Measurements from ENCODE around the gene HOXB1. TPM values are rescaled to one million over a fixed set of nuclear protein-coding genes. Genes with fewer than 3 reads are reported as not detected.

Gene HOXB1
- total RNA-seq, 2 experiments from 2014 or later = not detected

GRCh38 chr17:48499248-48499647 lies 31.6 kb downstream of the HOXB1 start:
- Mint-ChIP-seq H3K4me3 (no peak overlapping the region), H3K9me3 (no peaks in the 10 kb centered on the region), H3K4me1 (no peaks in the 10 kb centered on the region), H3K27me3 (peaks cover 70% of the 10 kb centered on the region), H3K36me3 (ENCODE audit: low read depth) (no peaks in the 10 kb centered on the region), H3K27ac (no peak overlapping the region)
- CTCF ChIA-PET = interaction anchor here (1.2 kb wide), 1 partner anchor 14 kb away, joined by 4 read pairs; no protein-coding TSS in a partner anchor
- POLR2A ChIA-PET = no interaction called here
- no peak for DNase-seq

- H3K4me3 Mint-ChIP-seq = no peak overlapping the region
- no peaks in the 10 kb centered on the region for H3K4me1 Mint-ChIP-seq
- ChIA-PET POLR2A (no interaction called here), CTCF (interaction anchor here (1.2 kb wide), 1 partner anchor 15 kb away, joined by 4 read pairs; no protein-coding TSS in a partner anchor)
- DNase-seq = no peak
- H3K27me3 Mint-ChIP-seq = peaks cover 72% of the 10 kb centered on the region
- no peaks in the 10 kb centered on the region for H3K36me3 Mint-ChIP-seq (ENCODE audit: low read depth)
- H3K27ac Mint-ChIP-seq = no peak overlapping the region
- no peaks in the 10 kb centered on the region for H3K9me3 Mint-ChIP-seq
Observed at GRCh38 chr17:48498164-48498850, 32.5 kb downstream of the HOXB1 start.

DNA sequence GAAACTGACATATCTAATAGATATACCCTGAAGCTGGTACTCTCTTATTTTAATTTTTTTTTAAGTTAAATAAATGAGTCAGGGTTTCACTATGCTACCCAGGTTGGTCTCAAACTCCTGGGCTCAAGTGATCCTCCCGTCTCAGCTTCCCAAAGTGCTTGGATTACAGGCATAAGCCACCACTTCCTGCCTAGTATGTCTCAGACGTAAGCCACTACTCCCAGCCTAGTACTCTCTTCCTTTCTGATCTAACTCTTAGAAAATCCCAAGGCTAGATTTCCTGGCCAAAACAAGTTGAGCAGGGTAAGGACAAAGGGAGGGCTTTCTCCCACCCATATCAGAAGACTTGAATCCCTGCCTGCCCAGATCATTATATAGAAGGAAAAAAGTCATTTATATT lies 33.7 kb downstream of the HOXB1 start:
- CTCF ChIA-PET = interaction anchor here (0.7 to 0.9 kb wide), 2 partner anchors 20 to 85 kb away, joined by 3 read pairs; no protein-coding TSS in a partner anchor

DNA sequence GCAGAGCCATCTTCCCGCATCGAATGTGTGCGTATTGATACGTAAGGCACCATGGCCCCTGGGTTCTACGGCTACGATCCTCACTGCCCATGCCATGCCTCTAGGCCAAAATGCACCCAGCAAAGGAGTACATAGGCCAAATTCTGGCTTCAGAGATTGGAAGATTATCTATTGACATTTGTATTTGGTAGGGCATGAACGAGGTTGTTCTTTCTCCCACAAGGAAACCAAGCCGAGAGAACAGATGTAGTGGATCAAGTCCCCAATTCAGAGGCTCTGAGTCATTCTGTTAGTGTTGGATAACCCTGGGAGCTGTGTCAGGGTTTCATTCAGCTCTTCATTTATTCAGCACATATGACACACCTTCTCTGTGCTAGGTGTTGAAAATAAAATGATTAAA lies 36.5 kb downstream of the HOXB1 start:
- Mint-ChIP-seq H3K27me3 (peaks cover 49% of the 10 kb centered on the region), H3K27ac (no peak overlapping the region), H3K36me3 (ENCODE audit: low read depth) (no peaks in the 10 kb centered on the region), H3K9me3 (no peaks in the 10 kb centered on the region), H3K4me1 (peaks cover 21% of the 10 kb centered on the region), H3K4me3 (no peak overlapping the region)
- DNase-seq = no peak
- POLR2A ChIA-PET = no interaction called here
- CTCF ChIA-PET = interaction anchor here (1.2 to 1.9 kb wide), 3 partner anchors 17 to 98 kb away, joined by 3 to 7 read pairs (median 3); no protein-coding TSS in a partner anchor

More for the DNA sequence above, 33.7 kb downstream of the HOXB1 start:
- no peak for DNase-seq
- Mint-ChIP-seq H3K4me1 (peaks cover 7% of the 10 kb centered on the region), H3K36me3 (ENCODE audit: low read depth) (no peaks in the 10 kb centered on the region), H3K27me3 (peaks cover 64% of the 10 kb centered on the region), H3K9me3 (no peaks in the 10 kb centered on the region), H3K4me3 (no peak overlapping the region), H3K27ac (no peak overlapping the region)
- POLR2A ChIA-PET = no interaction called here

DNA sequence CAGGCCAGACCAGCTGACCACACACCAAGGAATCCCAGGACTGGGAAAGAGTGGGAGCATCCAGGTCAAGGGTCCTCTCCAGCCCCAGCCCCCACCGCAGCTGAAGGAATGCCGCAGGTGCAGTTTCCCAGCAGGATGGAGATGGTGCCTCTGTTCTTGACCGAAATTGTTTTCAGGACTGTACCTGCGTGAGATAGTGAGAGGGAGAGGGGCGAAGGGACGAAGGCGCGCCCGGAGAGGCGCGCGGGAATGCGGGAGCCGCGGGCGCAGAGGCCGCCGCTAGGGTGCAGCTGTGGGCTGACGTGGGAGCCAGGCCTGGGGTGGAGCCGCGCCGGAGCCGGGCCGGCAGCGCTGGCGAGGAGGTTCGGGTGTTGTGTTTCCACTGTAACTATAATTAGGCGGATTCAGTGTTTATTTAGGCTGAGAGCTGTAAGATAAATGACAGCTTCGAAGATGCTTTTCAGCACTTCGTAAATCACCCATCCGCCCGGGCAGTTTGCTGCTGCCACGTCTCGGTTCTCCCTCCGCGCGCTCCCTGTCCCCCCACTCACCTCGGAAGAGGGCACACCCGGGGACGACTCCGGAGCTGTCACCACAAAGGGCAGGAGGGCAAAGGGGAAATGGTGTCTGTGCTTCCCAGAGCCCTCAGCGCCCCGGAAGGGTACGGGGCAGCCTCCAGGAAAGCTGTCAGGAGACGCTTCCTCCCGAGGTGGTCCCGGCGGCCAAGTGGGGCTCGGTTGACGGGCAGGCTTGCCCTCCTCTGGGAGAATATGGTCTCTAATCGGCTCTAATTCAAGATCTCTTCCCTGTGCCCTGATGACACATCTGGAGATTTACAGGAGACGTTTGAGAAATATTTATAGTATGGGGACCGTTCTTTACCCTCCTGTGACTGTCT lies 38.2 kb downstream of the HOXB1 start:
- CTCF ChIA-PET = interaction anchor here (0.8 to 2.5 kb wide), 15 partner anchors 9 to 156 kb away, joined by 3 to 9 read pairs (median 4); partner anchors contain the start of gene HOXB5
- POLR2A ChIA-PET = no interaction called here

GRCh38 chr17:48491527-48492273 lies 39.1 kb downstream of the HOXB1 start:
- Mint-ChIP-seq H3K27ac (no peak overlapping the region), H3K36me3 (ENCODE audit: low read depth) (no peaks in the 10 kb centered on the region), H3K4me3 (peak overlapping the region; percentile 39), H3K27me3 (peaks cover 33% of the 10 kb centered on the region), H3K9me3 (no peaks in the 10 kb centered on the region), H3K4me1 (peaks cover 32% of the 10 kb centered on the region)
- POLR2A ChIA-PET = no interaction called here
- CTCF ChIA-PET = interaction anchor here (0.6 to 2.5 kb wide), 11 partner anchors 8 to 156 kb away, joined by 3 to 9 read pairs (median 5); partner anchors contain the start of gene HOXB5
- no peak for DNase-seq

More for the DNA sequence above, 38.2 kb downstream of the HOXB1 start:
- DNase-seq = peak; percentile 64
- Mint-ChIP-seq H3K36me3 (ENCODE audit: low read depth) (no peaks in the 10 kb centered on the region), H3K27me3 (peaks cover 38% of the 10 kb centered on the region), H3K9me3 (no peaks in the 10 kb centered on the region), H3K4me1 (peaks cover 32% of the 10 kb centered on the region), H3K4me3 (peak overlapping the region; percentile 37), H3K27ac (peak overlapping the region; percentile 56)

GRCh38 chr17:48490451-48490892 lies 40.3 kb downstream of the HOXB1 start:
- H3K27me3 Mint-ChIP-seq = peaks cover 31% of the 10 kb centered on the region
- no peaks in the 10 kb centered on the region for H3K9me3 Mint-ChIP-seq
- CTCF ChIA-PET = no interaction called here
- H3K4me1 Mint-ChIP-seq = peaks cover 34% of the 10 kb centered on the region
- no peak for DNase-seq
- H3K27ac Mint-ChIP-seq = no peak overlapping the region
- POLR2A ChIA-PET = no interaction called here
- H3K4me3 Mint-ChIP-seq = no peak overlapping the region
- no peaks in the 10 kb centered on the region for H3K36me3 Mint-ChIP-seq (ENCODE audit: low read depth)

- Mint-ChIP-seq H3K4me1 (peaks cover 34% of the 10 kb centered on the region), H3K27me3 (peaks cover 24% of the 10 kb centered on the region), H3K27ac (no peak overlapping the region), H3K9me3 (no peaks in the 10 kb centered on the region), H3K4me3 (no peak overlapping the region), H3K36me3 (ENCODE audit: low read depth) (no peaks in the 10 kb centered on the region)
- ChIA-PET POLR2A (no interaction called here), CTCF (no interaction called here)
- no peak for DNase-seq
Observed at GRCh38 chr17:48489781-48490180, 41.0 kb downstream of the HOXB1 start.

DNA sequence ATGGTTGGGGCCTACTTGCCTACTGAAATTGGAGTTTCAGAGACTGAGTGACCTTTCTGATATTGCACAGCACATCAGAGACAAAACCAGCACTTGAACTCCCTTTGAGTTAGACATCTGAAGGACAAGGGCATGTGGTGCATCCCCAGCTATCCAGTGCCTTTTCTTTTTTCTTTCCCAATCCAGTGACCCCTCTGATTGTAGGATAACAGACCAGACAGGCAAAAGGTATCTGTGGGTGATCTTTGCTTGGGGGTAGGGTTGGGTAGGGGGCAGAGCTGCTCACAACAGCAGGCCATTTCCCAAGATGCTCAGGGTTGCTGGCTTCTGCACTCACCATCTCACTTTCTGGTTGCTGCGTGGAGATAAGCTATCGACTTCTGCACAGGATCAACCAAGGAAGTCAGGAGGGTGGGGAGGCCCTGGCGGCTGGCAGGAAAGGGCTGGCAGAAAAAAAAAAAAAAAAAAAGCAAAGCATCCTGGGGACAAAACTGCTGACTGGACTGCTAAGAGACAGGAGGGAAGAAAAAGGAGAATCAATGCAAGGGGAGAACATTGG lies 42.2 kb downstream of the HOXB1 start:
- no peaks in the 10 kb centered on the region for H3K9me3 Mint-ChIP-seq
- H3K4me3 Mint-ChIP-seq = no peak overlapping the region
- ChIA-PET POLR2A (interaction anchor here (0.6 kb wide), 1 partner anchor 358 kb away, joined by 3 read pairs; no protein-coding TSS in a partner anchor), CTCF (interaction anchor here (0.7 to 1.0 kb wide), 2 partner anchors 14 to 455 kb away, joined by 3 read pairs; no protein-coding TSS in a partner anchor)
- peaks cover 14% of the 10 kb centered on the region for H3K27me3 Mint-ChIP-seq
- peaks cover 41% of the 10 kb centered on the region for H3K4me1 Mint-ChIP-seq
- peak overlapping the region; percentile 58 for H3K27ac Mint-ChIP-seq
- no peak for DNase-seq
- H3K36me3 Mint-ChIP-seq (ENCODE audit: low read depth) = no peaks in the 10 kb centered on the region

GRCh38 chr17:48487221-48487620 lies 43.6 kb downstream of the HOXB1 start:
- no peaks in the 10 kb centered on the region for H3K36me3 Mint-ChIP-seq (ENCODE audit: low read depth)
- H3K27ac Mint-ChIP-seq = no peak overlapping the region
- H3K27me3 Mint-ChIP-seq = peaks cover 15% of the 10 kb centered on the region
- POLR2A ChIA-PET = no interaction called here
- no peaks in the 10 kb centered on the region for H3K9me3 Mint-ChIP-seq
- CTCF ChIA-PET = interaction anchor here (1.1 to 1.4 kb wide), 2 partner anchors 17 to 23 kb away, joined by 3 read pairs; no protein-coding TSS in a partner anchor
- peaks cover 49% of the 10 kb centered on the region for H3K4me1 Mint-ChIP-seq
- DNase-seq = no peak
- no peak overlapping the region for H3K4me3 Mint-ChIP-seq

DNA sequence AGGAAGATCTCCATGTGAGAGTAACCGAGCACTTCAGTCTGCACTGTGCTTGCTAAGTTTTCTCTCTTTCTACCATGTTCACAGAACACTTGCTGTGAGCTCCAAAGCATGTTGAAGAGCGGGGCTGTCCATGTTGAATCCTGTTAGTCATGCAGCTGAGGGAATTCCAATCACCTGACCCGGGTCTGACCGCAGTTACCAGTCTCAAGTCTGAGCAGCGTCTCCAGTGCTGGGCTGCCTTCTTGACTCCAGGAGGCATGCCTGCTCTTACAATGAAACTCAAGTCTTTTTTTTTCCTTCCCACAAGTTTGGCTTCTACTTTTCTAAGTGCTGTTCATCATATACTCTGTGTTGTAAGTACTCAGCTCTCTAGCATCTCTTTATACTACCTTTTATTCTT lies 44.3 kb downstream of the HOXB1 start:
- no peak overlapping the region for H3K27ac Mint-ChIP-seq
- ChIA-PET POLR2A (no interaction called here), CTCF (interaction anchor here (0.6 to 1.4 kb wide), 3 partner anchors 14 to 22 kb away, joined by 3 to 4 read pairs (median 3); no protein-coding TSS in a partner anchor)

GRCh38 chr17:48484850-48485249 lies 46.0 kb downstream of the HOXB1 start:
- Mint-ChIP-seq H3K27me3 (peaks cover 12% of the 10 kb centered on the region), H3K9me3 (no peaks in the 10 kb centered on the region), H3K4me3 (no peak overlapping the region), H3K27ac (no peak overlapping the region), H3K36me3 (ENCODE audit: low read depth) (no peaks in the 10 kb centered on the region), H3K4me1 (peaks cover 38% of the 10 kb centered on the region)
- no peak for DNase-seq
- ChIA-PET POLR2A (no interaction called here), CTCF (interaction anchor here (0.6 to 0.7 kb wide), 2 partner anchors 68 to 92 kb away, joined by 3 read pairs; no protein-coding TSS in a partner anchor)

More for the DNA sequence above, 44.3 kb downstream of the HOXB1 start:
- no peak for DNase-seq
- Mint-ChIP-seq H3K4me1 (peaks cover 44% of the 10 kb centered on the region), H3K9me3 (no peaks in the 10 kb centered on the region), H3K27me3 (peaks cover 15% of the 10 kb centered on the region), H3K4me3 (no peak overlapping the region), H3K36me3 (ENCODE audit: low read depth) (no peaks in the 10 kb centered on the region)
